PC-3 (cell line): Measurements from ENCODE around the gene FGFRL1. TPM values are rescaled to one million over a fixed set of nuclear protein-coding genes. Genes with fewer than 3 reads are reported as not detected.

Experiments
- ATAC-seq: fragments of 200-7000 bp; cut with Tn5 transposase; 2 replicates; pipeline ENCODE4 v1.9.1; 2020; ENCODE audit warnings: mild to moderate bottlenecking, moderate library complexity
- Bru-seq: library from RNA; stranded (reverse); fragments of 400-500 nt; gene quantifications from one replicate; lab custom pipeline; 2021; lab: Mats Ljungman, UMichigan
- BruChase-seq, 2 experiments: library from RNA; stranded (reverse); fragments of 400-500 nt; gene quantifications; one replicate each; lab custom pipeline; 2021; lab: Mats Ljungman, UMichigan
- BruUV-seq: library from RNA; stranded (reverse); fragments of 400-500 nt; replicated peaks from 2 replicates; lab custom pipeline; 2021; lab: Mats Ljungman, UMichigan
- CTCF ChIA-PET: fragments of 300-600 bp; sonication (Branson Sonifier 250); formaldehyde crosslinking; loops from one replicate; lab custom pipeline; 2022; ENCODE audit warnings: antibody characterized with exemption; lab: Charles Lee
- POLR2A ChIA-PET: fragments of 300-600 bp; sonication (Branson Sonifier 250); formaldehyde crosslinking; loops from one replicate; lab custom pipeline; 2022; ENCODE audit warnings: antibody characterized with exemption; ENCODE audit not compliant: unreplicated experiment; lab: Charles Lee
- DNase-seq: peaks from one replicate; pipeline ENCODE4 v3.0.0-alpha.2; 2015
- H2AFZ ChIP-seq: fragments of 300-600 bp; sonication (generic); 2 replicates; pipeline ENCODE4 v1.6.0; 2016; ENCODE audit warnings: antibody characterized with exemption, low read length
- H3F3A ChIP-seq: fragments of 300-600 bp; sonication (generic); one replicate; pipeline ENCODE4 v1.6.0; 2017; ENCODE audit warnings: antibody characterized with exemption, low read length, control low read depth, mild to moderate bottlenecking; ENCODE audit not compliant: unreplicated experiment
- H3K27ac ChIP-seq: fragments of 300-600 bp; sonication (generic); 2 replicates; pipeline ENCODE4 v1.5.1; 2016; ENCODE audit warnings: mild to moderate bottlenecking, low read length
- H3K27me3 ChIP-seq: fragments of 300-600 bp; sonication (generic); 2 replicates; pipeline ENCODE4 v1.6.1; 2016; ENCODE audit warnings: low read length, mixed read lengths
- H3K36me3 ChIP-seq: fragments of 300-600 bp; sonication (generic); 2 replicates; pipeline ENCODE4 v1.6.1; 2016; ENCODE audit warnings: low read depth, mixed run types, low read length, mixed read lengths
- H3K4me1 ChIP-seq: fragments of 300-600 bp; sonication (generic); 2 replicates; pipeline ENCODE4 v1.5.1; 2016; ENCODE audit warnings: low read length; ENCODE audit not compliant: insufficient read depth
- H3K4me2 ChIP-seq: fragments of 300-600 bp; sonication (generic); 2 replicates; pipeline ENCODE4 v1.6.0; 2016; ENCODE audit warnings: low read length
- H3K4me3 ChIP-seq: fragments of 300-600 bp; sonication (generic); 2 replicates; pipeline ENCODE4 v1.5.1; 2016; ENCODE audit warnings: mild to moderate bottlenecking, low read length, mixed read lengths
- H3K79me2 ChIP-seq: fragments of 300-600 bp; sonication (generic); 2 replicates; pipeline ENCODE4 v1.6.1; 2017; ENCODE audit warnings: low read length, mixed read lengths
- H3K9ac ChIP-seq: fragments of 300-600 bp; sonication (generic); 2 replicates; pipeline ENCODE4 v1.6.0; 2016; ENCODE audit warnings: mild to moderate bottlenecking, low read length
- H3K9me2 ChIP-seq: fragments of 300-600 bp; sonication (generic); replicated peaks from 2 replicates; pipeline ENCODE4 v1.6.1; 2016; ENCODE audit warnings: mixed run types, low read length, mixed read lengths
- H3K9me3 ChIP-seq: fragments of 300-600 bp; sonication (generic); 2 replicates; pipeline ENCODE4 v1.6.1; 2016; ENCODE audit warnings: low read length, mixed read lengths
- H4K20me1 ChIP-seq: fragments of 300-600 bp; sonication (generic); 2 replicates; pipeline ENCODE4 v1.6.1; 2016; ENCODE audit warnings: low read length, mixed read lengths
- EZH2 ChIP-seq: fragments of 300-600 bp; sonication (generic); IDR thresholded peaks from one replicate; pipeline ENCODE4 v1.6.1; 2017; ENCODE audit warnings: antibody characterized with exemption, mild to moderate bottlenecking, low read length; ENCODE audit not compliant: unreplicated experiment
- EZH2phosphoT487 ChIP-seq: fragments of 300-600 bp; sonication (generic); IDR thresholded peaks from 2 replicates; pipeline ENCODE4 v1.6.1; 2018; ENCODE audit warnings: mild to moderate bottlenecking, antibody characterized with exemption, low read length, borderline replicate concordance
- intact Hi-C: fragments of 100-400 bp; cut with micrococcal nuclease; formaldehyde crosslinking; loops from 2 replicates; pipeline ENCODE4 v1.9.0; 2023
- long read RNA-seq: library from polyadenylated mRNA; unstranded; transcript quantifications from one replicate; pipeline ENCODE4 v2.0.0, GENCODE V29; 2021; ENCODE audit not compliant: unreplicated experiment
- total RNA-seq: library from RNA; depleted of rRNA; stranded (reverse); fragments of >200 nt; gene quantifications from 2 replicates; pipeline ENCODE4 v1.2.3, GENCODE V29; 2014; rRNA removed
- TF ChIP-seq, protein P1 (sequence below): fragments of 300-600 bp; sonication (generic); conservative IDR thresholded peaks from 2 replicates; pipeline ENCODE4 v1.5.1; 2017; ENCODE audit warnings: antibody characterized with exemption, low read depth, mild to moderate bottlenecking, low read length

The FGFRL1 gene
- total RNA-seq = 31.2 and 42.6 TPM in 2 replicates
- Bru-seq, nascent RNA = percentile 50 among the genes with signal in this experiment
- percentile 70 among the genes with signal in this experiment for BruChase-seq, experiment 1, labeled RNA remaining after a 6-hour chase
- percentile 56 among the genes with signal in this experiment for BruChase-seq, experiment 2, labeled RNA remaining after a 2-hour chase
- long read RNA-seq, partial matches to known transcripts = 33 of 38 reads
- long read RNA-seq, other reads (novel, unspliced or antisense) = 1 of 38 reads

GRCh38 chr4:1011022-1011665 lies at the start of gene FGFRL1:
FGFRL1 (plus strand) TSS chr4:1011626; CDS start chr4:1012486, 860 bp downstream.
- H4K20me1 ChIP-seq = no peaks in the 10 kb centered on the region; the same call in 1 of the 2 replicates
- H3K27me3 ChIP-seq = 0 out of 2 replicates have a peak, but pooled peaks cover 5% of the 10 kb centered on the region
- no peaks in the 10 kb centered on the region for H3F3A ChIP-seq
- POLR2A ChIA-PET = interaction anchor here (0.6 to 0.7 kb wide), 2 partner anchors 42 to 158 kb away, joined by 3 to 16 read pairs; no protein-coding TSS in a partner anchor
- H3K9ac ChIP-seq = peak within 1 kb of the TSS; percentile 55
- DNase-seq (peak; percentile 77), ATAC-seq (peak; percentile 53)
- peak within 1 kb of the TSS; percentile 97 for H3K4me2 ChIP-seq
- BruUV-seq = no TSS peak
- no peaks in the 10 kb centered on the region for H3K9me2 ChIP-seq
- no peaks in the 10 kb centered on the region for H3K79me2 ChIP-seq
- no peak for TF ChIP-seq EZH2phosphoT487
- TF ChIP-seq, protein P1, sequence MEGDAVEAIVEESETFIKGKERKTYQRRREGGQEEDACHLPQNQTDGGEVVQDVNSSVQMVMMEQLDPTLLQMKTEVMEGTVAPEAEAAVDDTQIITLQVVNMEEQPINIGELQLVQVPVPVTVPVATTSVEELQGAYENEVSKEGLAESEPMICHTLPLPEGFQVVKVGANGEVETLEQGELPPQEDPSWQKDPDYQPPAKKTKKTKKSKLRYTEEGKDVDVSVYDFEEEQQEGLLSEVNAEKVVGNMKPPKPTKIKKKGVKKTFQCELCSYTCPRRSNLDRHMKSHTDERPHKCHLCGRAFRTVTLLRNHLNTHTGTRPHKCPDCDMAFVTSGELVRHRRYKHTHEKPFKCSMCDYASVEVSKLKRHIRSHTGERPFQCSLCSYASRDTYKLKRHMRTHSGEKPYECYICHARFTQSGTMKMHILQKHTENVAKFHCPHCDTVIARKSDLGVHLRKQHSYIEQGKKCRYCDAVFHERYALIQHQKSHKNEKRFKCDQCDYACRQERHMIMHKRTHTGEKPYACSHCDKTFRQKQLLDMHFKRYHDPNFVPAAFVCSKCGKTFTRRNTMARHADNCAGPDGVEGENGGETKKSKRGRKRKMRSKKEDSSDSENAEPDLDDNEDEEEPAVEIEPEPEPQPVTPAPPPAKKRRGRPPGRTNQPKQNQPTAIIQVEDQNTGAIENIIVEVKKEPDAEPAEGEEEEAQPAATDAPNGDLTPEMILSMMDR = no peak
- TF ChIP-seq EZH2 = no peak
- peak within 1 kb of the TSS; percentile 73 for H3K4me3 ChIP-seq
- peak within 1 kb of the TSS; percentile 72 for H3K27ac ChIP-seq
- intact Hi-C loops = no loop called here
- CTCF ChIA-PET = no interaction called here
- peaks cover 12% of the 10 kb centered on the region for H3K4me1 ChIP-seq
- peak within 1 kb of the TSS; percentile 73; the same call in 1 of the 2 replicates for H2AFZ ChIP-seq
- no peaks in the 10 kb centered on the region for H3K9me3 ChIP-seq
- no peaks in the 10 kb centered on the region for H3K36me3 ChIP-seq

GRCh38 chr4:962231-963208 lies 48.9 kb upstream of the FGFRL1 start:
- no peak overlapping the region for H3K4me3 ChIP-seq
- TF ChIP-seq EZH2phosphoT487 (no peak), EZH2 (no peak)
- TF ChIP-seq, protein P1 = no peak
- no peak overlapping the region for H2AFZ ChIP-seq
- no peaks in the 10 kb centered on the region for H3K9me3 ChIP-seq
- no peaks in the 10 kb centered on the region for H3K27me3 ChIP-seq
- H3K4me1 ChIP-seq = no peaks in the 10 kb centered on the region
- no peaks in the 10 kb centered on the region for H4K20me1 ChIP-seq
- CTCF ChIA-PET = no interaction called here
- intact Hi-C loops = no loop called here
- DNase-seq (no peak), ATAC-seq (peak; percentile 6; the same call in 1 of the 2 replicates)
- H3F3A ChIP-seq = no peaks in the 10 kb centered on the region
- H3K9me2 ChIP-seq = no peaks in the 10 kb centered on the region
- no peaks in the 10 kb centered on the region for H3K36me3 ChIP-seq
- no peak overlapping the region for H3K27ac ChIP-seq
- POLR2A ChIA-PET = no interaction called here
- no peak overlapping the region for H3K9ac ChIP-seq
- BruUV-seq = no TSS peak
- no peaks in the 10 kb centered on the region for H3K79me2 ChIP-seq
- H3K4me2 ChIP-seq = no peak overlapping the region
